ENCODE results near the gene MFSD8. TPM values are rescaled to one million over a fixed set of nuclear protein-coding genes. Genes with fewer than 3 reads are reported as not detected.
"Not testable (repeated sequence)": the region's sequence is repeated elsewhere in the genome, so short reads cannot be mapped to it uniquely, and the experiment has no call there.

MFSD8 gene
- total RNA-seq, 6 experiments from 2014 or later = 9.4 to 17.1 (median 13.3) TPM

- H3K4me3 ChIP-seq = no peak overlapping the region
- no peak for ATAC-seq
- no peaks in the 10 kb centered on the region for H3K9me3 ChIP-seq
- 90% methylated on average over 1 of the region's 1 CpG for WGBS (ENCODE audit: insufficient coverage, low coverage, low lambda C conversion rate, missing lambda C conversion rate)
- no peaks in the 10 kb centered on the region for H3K4me1 ChIP-seq
- intact Hi-C loops (cut with DNase I) = no loop called here
- peaks cover 0 to 4% (median 0%) of the 10 kb centered on the region in 4 donors for H3K36me3 ChIP-seq
- no peak for DNase-seq
- no peaks in the 10 kb centered on the region for H3K27me3 ChIP-seq
- TF ChIP-seq, protein P1, sequence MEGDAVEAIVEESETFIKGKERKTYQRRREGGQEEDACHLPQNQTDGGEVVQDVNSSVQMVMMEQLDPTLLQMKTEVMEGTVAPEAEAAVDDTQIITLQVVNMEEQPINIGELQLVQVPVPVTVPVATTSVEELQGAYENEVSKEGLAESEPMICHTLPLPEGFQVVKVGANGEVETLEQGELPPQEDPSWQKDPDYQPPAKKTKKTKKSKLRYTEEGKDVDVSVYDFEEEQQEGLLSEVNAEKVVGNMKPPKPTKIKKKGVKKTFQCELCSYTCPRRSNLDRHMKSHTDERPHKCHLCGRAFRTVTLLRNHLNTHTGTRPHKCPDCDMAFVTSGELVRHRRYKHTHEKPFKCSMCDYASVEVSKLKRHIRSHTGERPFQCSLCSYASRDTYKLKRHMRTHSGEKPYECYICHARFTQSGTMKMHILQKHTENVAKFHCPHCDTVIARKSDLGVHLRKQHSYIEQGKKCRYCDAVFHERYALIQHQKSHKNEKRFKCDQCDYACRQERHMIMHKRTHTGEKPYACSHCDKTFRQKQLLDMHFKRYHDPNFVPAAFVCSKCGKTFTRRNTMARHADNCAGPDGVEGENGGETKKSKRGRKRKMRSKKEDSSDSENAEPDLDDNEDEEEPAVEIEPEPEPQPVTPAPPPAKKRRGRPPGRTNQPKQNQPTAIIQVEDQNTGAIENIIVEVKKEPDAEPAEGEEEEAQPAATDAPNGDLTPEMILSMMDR (IDR thresholded peaks at IDR 0.05) = no peak
- no peak for TF ChIP-seq POLR2A (IDR thresholded peaks at IDR 0.05)
- no peak overlapping the region for H3K27ac ChIP-seq
Observed at GRCh38 chr4:127936974-127937373, 28.0 kb downstream of the MFSD8 start.

- H3K27ac ChIP-seq = not testable (repeated sequence)
Observed at GRCh38 chr4:127931836-127932235, 33.1 kb downstream of the MFSD8 start.

GRCh38 chr4:127930175-127930574 is 34.8 kb downstream of the MFSD8 start:
- TF ChIP-seq, protein P1 (IDR thresholded peaks at IDR 0.05) = no peak
- TF ChIP-seq POLR2A (IDR thresholded peaks at IDR 0.05) = no peak
- WGBS (ENCODE audit: insufficient coverage, low coverage, low lambda C conversion rate, missing lambda C conversion rate) = 86% methylated on average over 1 of the region's 1 CpG
- Histone ChIP-seq H3K27ac (no peak overlapping the region), H3K27me3 (no peaks in the 10 kb centered on the region), H3K36me3 (no peaks in the 10 kb centered on the region), H3K4me3 (no peak overlapping the region), H3K9me3 (no peaks in the 10 kb centered on the region), H3K4me1 (no peaks in the 10 kb centered on the region)
- DNase-seq (no peak), ATAC-seq (no peak)
- intact Hi-C loops (cut with DNase I) = no loop called here

More at GRCh38 chr4:127931836-127932235, 33.1 kb downstream of the MFSD8 start:
- H3K27me3 ChIP-seq; ATAC-seq; DNase-seq; H3K9me3 ChIP-seq; H3K4me1 ChIP-seq; H3K4me3 ChIP-seq; H3K36me3 ChIP-seq; intact Hi-C loops (cut with DNase I): not testable (repeated sequence)
- 75% methylated on average over 6 of the region's 6 CpGs for WGBS (ENCODE audit: insufficient coverage, low coverage, low lambda C conversion rate, missing lambda C conversion rate)

- ATAC-seq; H3K27ac ChIP-seq; H3K4me1 ChIP-seq; H3K4me3 ChIP-seq; DNase-seq; H3K9me3 ChIP-seq; intact Hi-C loops (cut with DNase I); H3K36me3 ChIP-seq; H3K27me3 ChIP-seq: not testable (repeated sequence)
- WGBS (ENCODE audit: insufficient coverage, low coverage, low lambda C conversion rate, missing lambda C conversion rate) = 100% methylated on average over 1 of the region's 2 CpGs
Observed at GRCh38 chr4:127925720-127926119, 39.3 kb downstream of the MFSD8 start.

GRCh38 chr4:127922226-127922625 is 42.7 kb downstream of the MFSD8 start:
- Histone ChIP-seq H3K4me3 (no peak overlapping the region), H3K27me3 (no peaks in the 10 kb centered on the region), H3K27ac (no peak overlapping the region), H3K36me3 (peaks cover 0 to 24% (median 3%) of the 10 kb centered on the region in 4 donors), H3K9me3 (no peaks in the 10 kb centered on the region), H3K4me1 (no peaks in the 10 kb centered on the region)
- WGBS (ENCODE audit: insufficient coverage, low coverage, low lambda C conversion rate, missing lambda C conversion rate) = 100% methylated on average over 1 of the region's 2 CpGs
- TF ChIP-seq, protein P1 (IDR thresholded peaks at IDR 0.05) = no peak
- TF ChIP-seq POLR2A (IDR thresholded peaks at IDR 0.05) = no peak
- intact Hi-C loops (cut with DNase I) = no loop called here
- DNase-seq (no peak), ATAC-seq (no peak)

DNA sequence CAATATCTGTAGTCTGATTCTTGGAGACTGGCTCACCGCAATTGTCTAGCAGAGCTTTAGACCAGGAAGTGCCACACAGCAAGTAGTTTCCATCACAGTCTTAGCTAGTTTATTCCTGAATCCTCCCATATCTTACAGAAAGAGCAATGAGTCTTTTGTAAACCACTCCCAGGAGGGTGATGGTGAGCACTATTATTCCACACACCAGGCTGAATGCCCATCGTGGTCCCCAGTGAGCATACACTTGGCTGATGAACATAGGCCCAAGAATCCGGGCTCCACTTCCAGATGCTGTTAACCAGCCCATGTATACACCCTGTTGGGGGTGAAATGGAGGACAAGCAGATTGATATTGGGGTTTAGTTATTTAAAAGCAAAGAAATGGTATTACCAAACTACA is 44.5 kb downstream of the MFSD8 start:
- no peak for DNase-seq

More for the DNA sequence above, 44.5 kb downstream of the MFSD8 start:
- Histone ChIP-seq H3K4me3 (no peak overlapping the region), H3K9me3 (no peaks in the 10 kb centered on the region), H3K27ac (no peak overlapping the region), H3K4me1 (no peaks in the 10 kb centered on the region), H3K36me3 (peaks cover 0 to 24% (median 3%) of the 10 kb centered on the region in 4 donors), H3K27me3 (no peaks in the 10 kb centered on the region)
- TF ChIP-seq POLR2A (IDR thresholded peaks at IDR 0.05) = no peak
- TF ChIP-seq, protein P1 (IDR thresholded peaks at IDR 0.05) = no peak
- intact Hi-C loops (cut with DNase I) = no loop called here
- no peak for ATAC-seq
- 91% methylated on average over 3 of the region's 3 CpGs for whole genome bisulfite sequencing (ENCODE audit: insufficient coverage, low coverage, low lambda C conversion rate, missing lambda C conversion rate)

Measured in right lobe of liver (tissue), 6 donors.